ENCODE data around the gene WFDC10A.
"Not testable (repeated sequence)": the region's sequence is repeated elsewhere in the genome, so short reads cannot be mapped to it uniquely, and the experiment has no call there.

The WFDC10A gene

DNA sequence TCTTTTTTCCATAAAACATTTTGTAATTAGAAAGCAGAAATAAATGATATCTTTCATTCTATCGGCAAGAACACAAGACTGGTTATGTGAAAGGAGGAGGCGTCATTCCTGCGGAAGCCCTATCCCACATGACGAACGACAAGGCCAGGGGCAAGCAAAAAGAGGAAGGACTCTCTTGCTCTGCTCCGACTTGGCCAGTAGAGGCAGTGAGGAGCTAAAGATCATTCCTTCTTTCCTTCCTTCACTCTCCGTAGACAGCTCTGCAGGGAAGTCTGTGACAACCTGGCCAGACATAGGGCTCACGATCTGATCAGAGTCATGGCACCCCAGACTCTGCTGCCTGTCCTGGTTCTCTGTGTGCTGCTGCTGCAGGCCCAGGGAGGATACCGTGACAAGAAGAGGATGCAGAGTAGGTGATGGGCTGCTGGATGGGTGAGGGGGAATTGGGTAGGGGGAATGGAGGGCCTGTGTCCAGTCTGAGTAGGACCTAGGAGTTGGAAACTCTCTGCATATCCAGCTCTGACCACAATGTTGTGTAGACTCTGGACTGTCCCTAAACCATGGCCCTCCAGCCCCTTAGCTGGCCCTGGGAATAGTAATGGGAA, at the start of gene WFDC10A:
Gene WFDC10A (plus strand): TSS at position 244 of the 605 bp plus-strand sequence. CDS start 75 bp downstream, at position 319.
- DNase-seq (ENCODE audit: low read depth in 2 of 3, low spot score in 2 of 3): no peak

DNA sequence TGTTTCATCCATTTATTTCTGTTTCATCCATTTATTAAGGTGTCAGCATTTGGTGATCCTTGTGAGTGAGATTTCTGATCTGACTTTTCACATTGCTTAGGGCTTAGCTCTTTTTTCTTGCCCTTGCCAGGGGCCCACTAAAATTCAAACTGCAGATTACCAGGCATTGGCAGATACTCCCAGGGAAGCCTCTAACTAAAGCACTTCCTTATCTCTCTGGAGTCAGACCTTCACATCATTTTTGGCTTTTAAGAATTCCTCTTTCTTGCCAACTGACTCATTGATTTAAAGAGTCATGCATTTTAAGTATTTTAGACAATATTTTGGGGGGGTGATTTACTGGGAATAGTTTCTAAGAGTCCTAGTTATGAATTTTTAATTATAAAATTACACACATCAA, 47.8 kb upstream of the WFDC10A start:
- DNase-seq (ENCODE audit: low read depth in 2 of 3, low spot score in 2 of 3): no peak

DNA sequence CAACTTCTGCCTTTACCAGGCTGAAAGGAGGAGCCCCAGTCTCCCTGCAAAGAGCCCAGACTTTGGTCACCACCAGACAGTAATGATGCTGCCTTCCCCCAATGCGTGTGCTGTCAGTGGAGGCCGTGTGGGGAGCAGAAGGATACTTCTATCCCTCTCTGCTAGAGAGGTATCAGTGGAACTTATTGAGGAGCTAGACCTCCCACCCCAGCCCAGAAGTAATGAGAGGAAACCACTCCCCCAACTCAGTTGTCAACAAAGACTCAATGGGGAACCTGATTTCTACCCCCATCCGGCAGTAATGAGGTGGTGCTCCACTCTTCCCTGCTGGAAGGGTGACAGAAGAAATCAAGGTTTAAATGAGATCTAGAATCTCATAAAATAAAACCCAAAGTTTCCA, 46.0 kb upstream of the WFDC10A start:
- no peak for DNase-seq (ENCODE audit: low read depth in 2 of 3, low spot score in 2 of 3)

DNA sequence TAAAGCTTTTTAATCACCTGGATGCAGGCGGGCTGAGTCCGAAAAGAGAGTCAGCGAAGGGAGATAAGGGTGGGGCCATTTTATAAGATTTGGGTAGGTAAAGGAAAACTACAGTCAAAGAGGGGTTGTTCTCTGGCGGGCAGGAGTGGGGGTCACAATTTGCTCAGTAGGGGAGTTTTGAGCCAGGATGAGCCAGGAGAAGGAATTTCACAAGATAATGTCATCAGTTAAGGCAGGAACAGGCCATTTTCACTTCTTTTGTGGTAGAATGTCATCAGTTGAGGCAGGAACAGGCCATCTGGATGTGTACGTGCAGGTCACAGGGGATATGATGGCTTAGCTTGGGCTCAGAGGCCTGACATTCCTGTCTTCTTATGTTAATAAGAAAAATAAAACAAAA, 45.2 kb upstream of the WFDC10A start:
- DNase-seq (ENCODE audit: low read depth in 2 of 3, low spot score in 2 of 3): not testable (repeated sequence)

DNA sequence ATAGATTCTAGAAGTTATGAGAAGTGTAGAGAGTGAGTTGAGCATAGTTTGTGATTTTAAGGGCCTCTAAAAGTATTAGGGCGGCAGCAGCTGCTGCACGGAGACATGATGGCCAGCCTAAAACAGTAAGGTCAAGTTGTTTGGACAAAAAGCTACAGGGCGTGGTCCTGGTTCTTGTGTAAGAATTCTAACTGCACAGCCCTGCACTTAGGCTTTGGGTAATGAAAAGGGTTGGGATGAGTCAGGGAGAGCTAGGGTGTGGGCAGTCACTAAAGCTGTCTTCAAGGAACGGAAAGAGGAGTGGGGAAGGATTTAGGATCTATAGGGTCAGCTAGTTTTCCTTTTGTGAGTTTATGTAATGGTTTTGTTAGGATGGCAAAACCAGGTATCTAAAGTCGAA, 43.6 kb upstream of the WFDC10A start:
- not testable (repeated sequence) for DNase-seq (ENCODE audit: low read depth in 2 of 3, low spot score in 2 of 3)

DNA sequence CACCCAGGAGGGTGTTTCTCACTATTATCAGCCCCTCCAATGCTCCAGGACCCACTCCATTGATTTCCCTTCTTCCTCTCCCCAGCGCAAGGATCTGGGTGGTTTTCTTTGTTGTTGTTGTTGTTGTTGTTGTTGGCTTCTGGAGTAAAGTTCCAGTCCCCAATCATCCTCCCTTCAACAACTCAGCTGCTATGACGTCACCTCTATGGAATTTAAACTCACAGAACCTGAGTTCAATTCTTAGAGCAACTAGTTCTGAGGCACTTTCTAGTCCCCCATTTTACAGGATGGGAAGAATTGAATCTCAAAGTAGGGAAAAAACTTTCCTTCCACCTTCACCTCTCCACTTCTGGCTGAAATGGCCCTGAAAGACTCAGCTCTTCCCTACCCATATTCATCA, 40.7 kb upstream of the WFDC10A start:
- no peak for DNase-seq (ENCODE audit: low read depth in 2 of 3, low spot score in 2 of 3)

DNA sequence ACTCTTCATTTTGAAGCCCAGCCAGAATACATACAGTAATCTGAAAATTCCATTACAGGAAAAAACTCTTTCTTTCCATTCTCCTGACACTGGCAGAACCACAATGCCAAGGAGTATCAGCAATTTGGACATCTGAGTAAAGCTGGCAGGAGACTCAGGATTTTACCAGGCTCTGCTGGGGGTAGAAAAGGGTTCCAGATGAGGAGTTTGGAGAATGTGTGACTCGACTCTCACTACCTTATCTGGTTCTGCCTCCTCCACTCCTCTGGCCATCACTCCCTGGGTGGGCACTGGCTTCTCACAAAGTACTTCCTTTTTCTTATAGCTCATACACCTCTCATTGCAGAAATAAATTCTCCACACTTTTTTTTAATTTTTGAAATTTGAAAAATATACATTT, 39.8 kb upstream of the WFDC10A start:
- no peak for DNase-seq (ENCODE audit: low read depth in 2 of 3, low spot score in 2 of 3)

DNA sequence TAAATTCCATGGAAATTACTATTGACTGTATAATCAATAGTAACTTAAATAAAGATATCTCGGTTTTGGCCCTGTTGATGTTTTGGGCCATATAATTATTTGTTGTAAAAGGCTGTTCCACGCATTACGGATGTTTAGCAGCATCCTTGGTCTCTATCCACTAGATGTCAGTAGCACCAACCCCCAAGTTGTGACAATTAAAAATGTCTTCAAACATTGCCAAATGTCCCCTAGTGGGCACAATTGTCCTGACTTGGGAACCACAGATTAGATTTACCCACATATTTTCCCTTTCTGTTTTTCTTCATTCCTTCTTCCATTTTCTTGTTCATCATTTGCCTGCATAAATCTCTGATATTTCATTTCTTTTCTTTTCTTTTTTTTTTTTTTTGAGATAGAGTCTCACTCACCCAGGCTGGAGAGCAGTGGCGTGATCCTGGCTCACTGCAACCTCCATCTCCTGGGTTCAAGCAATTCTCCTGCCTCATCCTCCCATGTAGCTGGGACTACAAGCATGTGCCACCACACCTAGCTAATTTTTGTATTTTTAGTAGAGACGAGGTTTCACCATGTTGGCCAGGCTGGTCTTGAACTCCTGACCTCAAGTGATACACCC, 36.9 kb upstream of the WFDC10A start:
- no peak for DNase-seq (ENCODE audit: low read depth in 2 of 3, low spot score in 2 of 3)

DNA sequence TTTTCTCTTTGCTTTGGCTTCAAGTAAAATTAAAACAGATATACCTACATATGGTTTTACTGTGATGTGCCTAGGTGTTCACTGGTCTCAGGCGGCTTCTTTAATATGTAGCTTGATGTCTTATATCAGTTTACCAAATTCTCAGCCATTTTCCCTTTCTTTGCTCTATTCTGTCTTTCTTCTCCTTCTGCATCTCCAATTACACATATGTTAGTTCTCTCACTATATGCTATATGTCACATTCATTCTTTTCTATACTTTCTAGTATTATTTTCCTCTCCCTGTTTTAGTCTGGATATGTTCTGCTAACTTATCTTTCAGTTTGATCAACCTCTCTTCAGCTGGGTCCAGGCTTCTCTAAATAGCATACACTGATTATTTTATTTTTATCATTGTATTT, 36.0 kb upstream of the WFDC10A start:
- no peak for DNase-seq (ENCODE audit: low read depth in 2 of 3, low spot score in 2 of 3)

DNA sequence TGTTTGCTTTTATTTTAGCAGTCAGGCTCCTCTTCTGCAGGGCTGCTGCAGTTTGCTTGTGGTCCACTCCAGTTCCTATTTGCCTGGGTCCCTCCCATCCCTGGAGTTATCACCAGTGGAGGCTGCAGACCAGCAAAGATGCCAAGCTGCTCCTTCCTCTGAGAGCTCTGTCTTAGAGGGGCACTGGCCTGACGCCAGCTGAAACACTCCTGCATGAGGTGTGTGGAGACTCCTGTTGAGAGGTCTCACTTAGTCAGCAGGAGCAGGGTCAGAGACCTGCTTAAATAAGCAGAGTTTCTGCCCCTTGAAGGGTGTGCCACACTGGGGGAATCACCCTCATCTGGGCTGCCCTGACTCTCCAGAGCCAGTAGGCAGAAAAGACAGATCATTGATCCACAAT, 34.3 kb upstream of the WFDC10A start:
- no peak for DNase-seq (ENCODE audit: low read depth in 2 of 3, low spot score in 2 of 3)

DNA sequence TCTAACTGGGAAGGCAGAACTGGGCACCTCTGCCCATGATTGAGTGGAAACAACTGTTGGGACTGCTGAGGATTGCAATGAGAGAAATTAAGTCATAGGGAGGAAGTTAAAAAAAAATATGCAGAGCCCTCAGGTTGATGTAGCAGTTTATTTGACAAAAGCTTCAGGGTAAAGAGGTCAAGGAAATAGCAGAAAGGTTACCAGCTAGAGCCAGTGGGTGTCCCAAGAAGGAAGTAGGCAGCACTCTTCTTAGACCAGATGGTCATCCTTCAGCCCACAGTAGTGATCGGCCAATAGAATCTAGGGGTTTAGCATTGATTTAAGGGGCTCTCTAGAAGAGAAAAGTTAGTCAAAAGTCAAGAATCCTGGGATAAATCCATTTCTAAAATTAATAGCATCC, 21.7 kb upstream of the WFDC10A start:
- no peak for DNase-seq (ENCODE audit: low read depth in 2 of 3, low spot score in 2 of 3)

DNA sequence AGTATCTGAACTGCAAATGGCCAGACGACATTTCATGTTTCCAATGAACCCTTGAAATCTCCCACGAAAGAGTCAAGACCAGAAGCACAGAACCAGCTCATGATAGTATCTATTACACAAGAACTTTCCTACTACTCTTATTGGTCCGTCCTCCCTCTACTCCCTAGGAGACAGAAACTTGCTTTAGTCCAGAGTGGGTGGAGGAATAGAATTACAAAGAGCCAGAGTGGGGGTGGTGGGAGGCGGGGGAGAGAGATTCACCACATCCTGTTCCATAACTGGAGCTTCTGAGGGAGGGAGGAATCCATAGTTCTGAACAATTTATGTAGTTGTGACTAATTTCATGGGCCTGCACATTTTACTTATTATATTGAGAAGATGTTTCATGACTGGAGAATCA, 18.5 kb upstream of the WFDC10A start:
- peak; percentile 5 to 26 (median 14) for DNase-seq (ENCODE audit: low read depth in 2 of 3, low spot score in 2 of 3)

DNA sequence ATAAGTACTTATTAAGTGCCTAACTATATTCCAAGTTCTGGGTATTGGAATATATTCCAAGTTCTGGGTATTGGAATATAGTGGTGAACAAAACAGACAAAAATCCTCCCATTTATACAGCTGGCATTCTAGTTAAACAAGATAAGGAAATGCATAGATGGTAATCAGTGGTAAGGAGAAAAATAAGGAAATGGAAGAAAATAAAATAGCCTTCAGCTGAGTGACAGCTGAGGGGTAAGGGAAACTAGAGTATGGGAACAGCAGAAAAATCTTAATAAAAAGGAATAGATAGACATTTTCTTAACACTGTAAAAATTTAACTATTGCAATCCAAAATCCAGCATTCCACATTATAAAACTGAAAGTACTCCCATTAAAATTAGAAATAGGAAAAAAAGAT, 17.2 kb upstream of the WFDC10A start:
- no peak for DNase-seq (ENCODE audit: low read depth in 2 of 3, low spot score in 2 of 3)

DNA sequence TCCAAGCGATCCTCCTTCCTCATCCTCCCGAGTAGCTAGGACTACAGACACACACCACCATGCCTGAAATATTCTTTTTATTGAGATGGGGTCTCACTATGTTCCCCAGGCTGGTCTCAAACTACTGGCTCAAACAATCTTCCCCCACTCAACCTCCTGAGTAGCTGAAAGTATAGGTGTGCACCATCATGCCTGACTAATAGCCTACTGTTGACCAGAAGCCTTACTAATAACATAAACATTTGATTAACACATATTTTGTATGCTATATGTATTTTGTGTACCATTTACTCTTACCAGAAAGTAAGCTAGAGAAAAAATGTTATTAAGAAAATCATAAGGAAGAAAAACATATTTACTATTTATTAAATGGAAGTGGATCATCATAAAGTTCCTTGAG, 11.9 kb upstream of the WFDC10A start:
- DNase-seq (ENCODE audit: low read depth in 2 of 3, low spot score in 2 of 3): no peak

DNA sequence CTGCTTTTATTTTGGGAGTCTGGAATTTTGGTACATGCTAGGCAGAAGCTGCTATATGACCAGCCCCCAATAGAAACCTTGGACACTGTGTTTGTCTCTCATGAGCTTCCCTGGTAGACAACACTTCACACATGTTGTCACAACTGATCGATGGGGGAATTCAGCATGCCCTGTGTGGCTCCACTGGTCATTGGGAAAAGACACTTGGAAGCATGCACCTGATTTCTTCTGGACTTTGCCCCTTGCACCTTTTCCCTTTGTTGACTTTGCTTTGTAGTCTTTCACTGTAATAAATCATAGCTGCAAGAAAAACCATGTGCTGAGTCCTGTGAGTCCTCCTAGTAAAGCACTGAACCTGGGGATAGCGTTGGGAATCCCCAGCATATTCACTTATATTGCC, 7.9 kb upstream of the WFDC10A start:
- DNase-seq (ENCODE audit: low read depth in 2 of 3, low spot score in 2 of 3): no peak

DNA sequence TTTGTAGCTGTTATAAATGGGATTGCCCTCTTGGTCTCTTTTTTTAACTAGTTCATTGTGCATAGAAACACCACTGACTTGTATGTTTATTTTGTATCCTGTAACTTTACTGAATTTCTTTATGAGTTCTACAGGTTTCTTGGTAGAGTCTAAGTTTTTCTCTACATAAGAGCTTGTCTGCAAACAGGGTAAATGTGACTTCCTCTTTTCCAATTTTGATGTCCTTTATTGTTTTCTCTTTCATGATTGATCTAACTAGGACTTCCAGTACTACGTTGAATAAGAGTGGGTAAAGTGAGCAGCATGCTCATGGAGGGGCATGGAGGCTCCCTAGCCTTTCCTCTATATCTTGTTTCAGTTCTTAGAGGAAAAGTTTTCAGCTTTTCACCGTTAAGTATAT, 3.0 kb upstream of the WFDC10A start:
- no peak for DNase-seq (ENCODE audit: low read depth in 2 of 3, low spot score in 2 of 3)

DNA sequence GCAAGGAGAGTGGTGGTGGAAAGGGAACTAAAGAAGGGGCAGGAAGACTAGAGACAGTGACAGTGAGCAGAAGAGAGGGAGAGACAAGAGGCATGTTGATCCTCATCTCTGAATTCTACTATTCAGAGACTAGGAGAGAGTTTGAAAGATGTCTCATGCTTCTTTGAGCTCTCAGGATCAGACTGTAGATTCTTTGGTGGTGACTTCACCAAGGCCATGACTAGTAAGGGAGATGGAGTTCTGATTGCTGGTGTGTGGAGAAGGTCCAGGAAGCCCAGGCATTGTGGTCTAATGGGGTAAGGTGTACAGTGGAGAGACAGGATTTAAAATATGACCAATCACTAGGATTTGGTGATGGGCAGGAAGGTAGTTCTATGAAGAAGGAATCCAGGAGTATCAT, 832 bp downstream of the WFDC10A start:
- no peak for DNase-seq (ENCODE audit: low read depth in 2 of 3, low spot score in 2 of 3)

DNA sequence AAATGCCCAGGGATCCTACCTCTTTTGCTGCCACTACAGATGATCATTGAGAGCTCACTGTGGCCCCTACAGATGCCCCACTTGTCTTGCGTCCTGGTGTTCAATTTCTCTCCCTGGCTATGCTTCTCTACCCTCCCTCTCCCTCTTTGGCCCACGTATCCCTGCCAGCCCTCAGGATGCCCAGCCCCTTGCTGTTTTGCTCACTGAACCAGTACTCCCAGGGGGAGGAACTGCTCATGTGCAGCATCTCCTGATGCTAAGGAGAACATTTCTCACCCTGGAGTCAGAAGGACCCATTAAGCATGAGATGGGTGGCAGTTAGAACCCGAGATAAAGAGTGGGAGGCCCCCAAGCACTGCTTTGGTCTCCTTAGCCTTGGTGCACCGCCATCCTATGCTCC, 1.6 kb downstream of the WFDC10A start, which contains the start of gene WFDC9:
Gene WFDC9 (minus strand): TSS at position 101 of the 400 bp plus-strand sequence. CDS start 21,103 bp downstream, outside the sequence.
- no peak for DNase-seq (ENCODE audit: low read depth in 2 of 3, low spot score in 2 of 3)

DNA sequence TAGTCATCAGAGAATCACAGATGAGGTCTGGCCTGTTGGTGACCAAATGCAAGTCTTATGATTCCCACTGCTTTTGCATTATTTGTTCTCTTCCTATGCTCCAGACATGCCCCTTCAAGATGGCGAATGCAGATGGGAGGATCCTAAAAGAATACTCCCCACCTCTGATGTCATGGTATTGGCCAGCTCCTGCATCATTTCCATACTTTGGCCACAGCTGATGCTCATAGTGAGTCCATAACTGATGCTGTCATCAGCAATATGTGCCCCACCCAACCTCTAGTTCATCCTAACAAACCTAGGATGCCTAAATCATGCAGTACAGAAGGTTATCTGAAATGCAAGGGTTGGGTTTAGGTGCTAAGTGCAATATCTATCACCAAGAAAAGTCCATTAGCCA, 7.0 kb downstream of the WFDC10A start:
- DNase-seq (ENCODE audit: low read depth in 2 of 3, low spot score in 2 of 3): no peak

DNA sequence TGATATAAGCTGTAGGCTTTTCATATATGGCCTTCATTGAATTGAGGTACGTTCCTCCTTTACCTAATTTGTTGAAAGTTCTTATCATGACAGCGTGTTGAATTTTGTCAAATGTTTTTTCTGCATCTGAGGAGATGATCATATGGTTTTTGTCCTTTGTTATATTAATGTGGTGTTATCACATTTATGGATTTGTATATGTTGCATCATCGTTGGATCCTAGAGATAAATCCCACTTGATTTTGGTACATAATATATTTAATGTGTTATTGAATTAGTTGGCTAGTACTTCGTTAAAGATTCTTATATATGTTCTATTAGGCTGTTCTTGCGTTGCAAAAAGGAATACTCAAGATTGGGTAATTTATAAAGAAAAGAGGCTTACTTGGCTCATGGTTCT, 10.1 kb downstream of the WFDC10A start:
- no peak for DNase-seq (ENCODE audit: low read depth in 2 of 3, low spot score in 2 of 3)

DNA sequence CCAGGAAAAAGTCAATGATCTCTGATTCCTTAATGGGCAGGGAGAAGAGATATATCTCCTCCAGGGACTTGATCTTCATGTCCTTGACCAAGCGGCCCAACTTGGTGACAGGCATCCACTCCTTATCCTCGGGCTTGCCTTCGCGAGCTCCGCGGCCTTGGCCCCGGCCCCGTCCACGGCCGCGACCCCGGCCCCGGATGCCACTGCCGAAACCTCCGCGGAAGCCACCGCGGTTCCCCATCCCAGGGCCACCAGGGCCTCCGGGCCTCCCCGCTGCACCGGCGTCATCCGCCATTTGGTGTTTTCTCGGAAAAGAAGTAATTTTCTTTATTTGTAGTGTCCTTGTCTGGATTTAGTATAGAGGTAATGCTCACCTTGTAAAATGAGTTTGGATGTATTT, 11.5 kb downstream of the WFDC10A start:
- DNase-seq (ENCODE audit: low read depth in 2 of 3, low spot score in 2 of 3): not testable (repeated sequence)

DNA sequence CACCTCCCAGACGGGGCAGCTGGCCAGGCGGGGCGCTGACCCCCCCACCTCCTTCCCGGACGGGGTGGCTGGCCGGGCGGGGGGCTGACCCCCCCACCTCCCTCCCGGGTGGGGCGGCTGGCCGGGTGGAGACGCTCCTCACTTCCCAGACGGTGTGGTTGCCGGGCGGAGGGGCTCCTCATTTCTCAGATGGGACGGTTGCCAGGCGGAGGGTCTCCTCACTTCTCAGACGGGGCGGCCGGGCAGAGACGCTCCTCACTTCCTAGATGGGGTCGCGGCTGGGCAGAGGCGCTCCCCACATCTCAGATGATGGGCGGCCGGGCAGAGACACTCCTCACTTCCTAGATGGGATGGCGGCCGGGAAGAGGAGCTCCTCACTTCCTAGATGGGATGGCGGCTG, 16.3 kb downstream of the WFDC10A start:
- DNase-seq (ENCODE audit: low read depth in 2 of 3, low spot score in 2 of 3): not testable (repeated sequence)

DNA sequence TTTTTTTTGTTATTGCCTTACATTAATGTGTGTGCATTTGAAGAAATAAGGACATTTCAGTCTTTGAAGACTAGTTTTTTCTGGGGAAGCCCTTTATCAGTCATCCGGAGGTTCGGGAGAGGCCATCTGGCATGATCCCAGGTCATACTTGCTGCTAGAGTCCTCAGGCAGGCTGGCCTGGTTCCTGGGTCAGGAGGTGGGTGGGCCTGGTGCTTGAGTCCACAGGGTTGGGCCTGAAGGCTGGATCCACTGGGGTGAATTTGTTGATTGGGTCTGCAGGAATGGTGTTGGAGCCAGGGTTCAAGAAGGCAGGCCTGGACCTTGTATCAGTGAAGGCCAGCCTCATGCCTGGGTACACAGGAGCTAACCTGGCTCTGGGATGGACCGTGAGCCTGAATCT, 17.3 kb downstream of the WFDC10A start:
- DNase-seq (ENCODE audit: low read depth in 2 of 3, low spot score in 2 of 3): no peak

All from activated CD8-positive, alpha-beta memory T cell treated with anti-CD3 and anti-CD28 coated beads for 48 hours (primary cell).